Measurements from ENCODE around the gene SPTBN1.

The SPTBN1 gene

GRCh38 chr2:54638103-54638502 is 182.0 kb downstream of the SPTBN1 start:
- DNase-seq = no peak

DNA sequence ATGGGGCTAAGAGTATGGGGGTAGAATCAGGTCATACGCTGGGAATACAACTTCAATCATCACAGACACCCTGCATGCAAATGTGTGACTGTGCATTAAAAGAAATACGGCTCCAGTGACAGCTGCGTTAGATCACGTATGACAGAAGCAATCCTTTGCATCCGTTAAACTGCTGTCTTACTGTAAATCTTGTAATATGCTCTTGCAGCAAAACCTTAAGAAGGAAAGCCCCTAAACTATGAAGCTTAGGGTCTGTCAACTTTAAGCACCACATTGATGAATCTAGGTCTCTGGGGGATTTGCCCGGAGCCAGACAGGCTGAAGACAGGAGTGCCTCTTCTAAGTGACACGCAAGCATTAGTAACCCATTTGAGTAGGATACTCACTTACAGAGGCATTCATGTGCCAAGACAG is 182.7 kb downstream of the SPTBN1 start:
- no peak for DNase-seq

- DNase-seq = no peak
Measured at GRCh38 chr2:54639609-54640008, 183.5 kb downstream of the SPTBN1 start.

GRCh38 chr2:54640834-54641540 is 184.9 kb downstream of the SPTBN1 start:
- no peak for DNase-seq

DNA sequence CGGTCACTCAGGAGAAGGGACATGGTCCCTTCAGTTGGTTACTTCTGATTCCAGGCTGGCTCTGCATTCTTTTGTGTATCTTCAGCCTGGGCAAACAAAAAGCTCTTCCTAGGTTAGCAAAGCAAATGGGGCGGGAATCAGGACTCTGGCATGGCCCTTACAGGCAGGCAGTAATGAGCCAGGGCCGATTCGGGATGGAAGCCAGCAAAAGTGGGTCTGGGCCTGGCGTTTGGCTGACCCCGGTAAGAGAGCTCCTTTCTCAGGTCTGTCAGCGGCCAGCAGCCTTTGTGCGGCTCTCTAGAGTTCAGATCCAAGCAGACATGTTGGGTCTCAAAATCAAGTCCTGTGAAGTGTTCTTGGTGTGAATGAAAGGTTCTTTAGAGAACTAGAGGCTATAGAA is 185.9 kb downstream of the SPTBN1 start:
- DNase-seq = no peak

DNA sequence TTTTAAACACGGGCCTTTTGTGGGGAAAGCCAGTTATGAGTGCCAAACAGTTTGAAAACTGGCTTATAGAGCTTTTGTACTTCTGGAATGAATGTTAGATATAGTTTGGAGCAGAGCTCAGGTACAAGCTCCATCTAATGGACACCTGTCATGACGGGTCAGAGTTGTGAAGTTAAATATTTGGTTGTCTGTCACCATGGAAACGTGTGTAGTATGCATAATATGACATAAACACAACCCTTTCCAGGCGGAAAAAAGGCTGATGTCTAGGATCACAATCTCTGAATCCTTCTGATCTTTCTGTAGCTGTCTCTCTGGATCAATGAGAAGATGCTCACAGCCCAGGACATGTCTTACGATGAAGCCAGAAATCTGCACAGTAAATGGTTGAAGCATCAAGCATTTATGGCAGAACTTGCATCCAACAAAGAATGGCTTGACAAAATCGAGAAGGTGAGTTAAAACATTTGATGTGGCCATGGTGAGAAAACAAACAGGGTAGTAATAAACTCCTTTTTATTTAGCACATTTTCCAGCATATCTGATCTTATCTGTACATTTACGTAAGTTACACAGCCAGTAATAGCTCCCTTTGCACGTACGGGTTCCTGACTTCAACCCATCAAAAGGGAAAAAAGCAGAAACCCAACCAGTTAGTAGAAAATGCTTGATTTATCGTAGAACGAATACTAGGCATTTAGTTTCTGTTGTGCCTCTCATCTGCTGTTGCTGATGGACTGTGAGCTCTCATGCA is 186.7 kb downstream of the SPTBN1 start:
- no peak for DNase-seq

- DNase-seq = no peak
Measured at GRCh38 chr2:54644236-54644635, 188.1 kb downstream of the SPTBN1 start.

DNA sequence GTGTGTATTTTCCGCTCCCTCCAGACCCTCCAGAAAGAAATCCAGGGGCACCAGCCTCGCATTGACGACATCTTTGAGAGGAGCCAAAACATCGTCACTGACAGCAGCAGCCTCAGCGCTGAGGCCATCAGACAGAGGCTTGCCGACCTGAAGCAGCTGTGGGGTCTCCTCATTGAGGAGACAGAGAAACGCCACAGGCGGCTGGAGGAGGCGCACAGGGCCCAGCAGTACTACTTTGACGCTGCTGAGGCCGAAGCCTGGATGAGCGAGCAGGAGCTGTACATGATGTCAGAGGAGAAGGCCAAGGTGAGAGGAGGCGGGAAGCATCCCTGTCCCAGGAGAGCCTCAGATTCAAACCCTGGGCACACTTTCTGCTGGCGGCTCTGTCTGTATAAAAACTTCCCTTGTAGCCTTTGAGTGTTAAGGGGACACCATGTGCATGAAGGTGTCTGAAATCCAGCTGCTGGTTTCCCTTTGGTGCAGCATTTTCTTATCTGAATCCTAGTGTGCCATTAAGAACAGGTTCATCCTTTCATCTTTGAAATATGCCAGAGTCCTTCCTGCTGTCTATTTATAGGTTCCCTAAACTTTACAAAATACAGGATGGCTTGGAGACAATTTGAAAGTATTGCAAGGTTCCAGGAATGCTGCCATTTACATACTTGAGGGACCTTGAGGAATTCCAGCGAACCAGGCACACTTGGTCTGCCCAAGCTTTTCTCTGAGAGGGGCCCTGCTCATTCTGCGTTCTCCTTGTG is 190.2 kb downstream of the SPTBN1 start:
- DNase-seq = no peak

- DNase-seq = no peak
Measured at GRCh38 chr2:54648256-54648655, 192.1 kb downstream of the SPTBN1 start.

GRCh38 chr2:54649191-54649590 is 193.1 kb downstream of the SPTBN1 start:
- DNase-seq = no peak

DNA sequence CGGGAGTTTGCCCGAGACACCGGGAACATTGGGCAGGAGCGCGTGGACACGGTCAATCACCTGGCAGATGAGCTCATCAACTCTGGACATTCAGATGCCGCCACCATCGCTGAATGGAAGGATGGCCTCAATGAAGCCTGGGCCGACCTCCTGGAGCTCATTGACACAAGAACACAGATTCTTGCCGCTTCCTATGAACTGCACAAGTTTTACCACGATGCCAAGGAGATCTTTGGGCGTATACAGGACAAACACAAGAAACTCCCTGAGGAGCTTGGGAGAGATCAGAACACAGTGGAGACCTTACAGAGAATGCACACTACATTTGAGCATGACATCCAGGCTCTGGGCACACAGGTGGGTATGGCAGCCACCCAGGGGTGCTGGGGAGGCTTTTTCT is 193.5 kb downstream of the SPTBN1 start:
- DNase-seq = no peak

- DNase-seq = no peak
Measured at GRCh38 chr2:54650612-54651011, 194.5 kb downstream of the SPTBN1 start.

- DNase-seq = no peak
Measured at GRCh38 chr2:54651291-54651690, 195.2 kb downstream of the SPTBN1 start.

- DNase-seq = no peak
Measured at GRCh38 chr2:54652540-54652939, 196.4 kb downstream of the SPTBN1 start.

- no peak for DNase-seq
Measured at GRCh38 chr2:54653572-54654204, 197.6 kb downstream of the SPTBN1 start.

DNA sequence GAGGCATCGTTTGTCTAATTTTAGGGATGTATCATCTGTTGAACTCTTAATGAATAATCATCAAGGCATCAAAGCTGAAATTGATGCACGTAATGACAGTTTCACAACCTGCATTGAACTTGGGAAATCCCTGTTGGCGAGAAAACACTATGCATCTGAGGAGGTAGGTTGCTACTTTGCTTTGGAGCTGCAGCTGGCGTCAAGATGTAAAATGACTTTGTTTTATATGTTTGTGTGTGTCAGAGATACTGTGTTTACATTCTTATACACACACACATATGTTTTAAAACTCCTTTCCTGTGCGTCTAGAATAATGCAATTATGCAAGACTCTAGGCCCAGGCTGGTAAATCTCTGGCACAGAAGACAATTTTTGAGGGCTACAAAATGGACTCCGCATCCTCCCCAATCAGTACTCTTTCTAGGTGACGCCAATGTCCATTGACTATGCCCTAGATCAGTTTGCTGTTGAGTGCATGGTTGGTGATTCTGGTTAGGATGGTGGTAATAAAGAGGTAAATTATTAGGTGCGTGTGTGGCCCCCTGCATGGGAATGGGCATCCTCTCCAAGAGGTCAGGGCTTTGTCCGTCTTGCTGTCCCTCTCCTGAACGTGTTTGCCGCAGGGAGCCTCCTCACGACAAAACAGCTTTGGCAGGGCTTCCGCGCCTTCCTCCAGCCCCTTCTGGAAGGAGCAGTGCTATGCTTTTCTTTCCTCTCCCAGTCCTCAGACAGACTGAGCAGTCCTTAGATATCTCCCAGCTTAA is 199.1 kb downstream of the SPTBN1 start:
- DNase-seq = no peak

GRCh38 chr2:54656863-54657262 is 200.7 kb downstream of the SPTBN1 start:
- DNase-seq = no peak

GRCh38 chr2:54657664-54658083 is 201.5 kb downstream of the SPTBN1 start:
- peak; percentile 5 for DNase-seq

DNA sequence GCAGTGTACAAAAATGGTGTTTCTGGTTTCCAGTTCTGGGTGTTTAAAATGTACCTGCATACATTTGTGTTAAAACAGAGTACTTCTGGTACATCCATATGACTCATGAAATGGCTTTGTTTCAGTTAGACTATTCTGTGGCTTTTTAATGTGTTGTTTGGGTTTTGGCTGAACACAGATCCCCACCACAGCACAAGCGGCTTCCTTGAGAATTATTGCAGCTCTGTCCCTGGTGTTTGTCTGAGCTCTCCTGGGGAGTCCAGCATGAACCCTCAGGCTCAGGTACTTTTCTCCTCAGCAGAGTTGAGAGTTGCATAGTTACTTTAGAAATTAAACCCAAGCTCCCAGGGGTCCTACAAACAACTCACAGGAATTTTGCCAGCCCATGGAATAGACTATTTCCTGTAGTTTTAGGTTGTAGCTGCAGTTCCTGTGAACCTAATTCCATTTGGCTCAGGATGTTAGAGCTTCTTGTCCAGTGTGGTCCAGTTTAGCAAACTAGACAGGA is 202.5 kb downstream of the SPTBN1 start:
- DNase-seq = no peak

DNA sequence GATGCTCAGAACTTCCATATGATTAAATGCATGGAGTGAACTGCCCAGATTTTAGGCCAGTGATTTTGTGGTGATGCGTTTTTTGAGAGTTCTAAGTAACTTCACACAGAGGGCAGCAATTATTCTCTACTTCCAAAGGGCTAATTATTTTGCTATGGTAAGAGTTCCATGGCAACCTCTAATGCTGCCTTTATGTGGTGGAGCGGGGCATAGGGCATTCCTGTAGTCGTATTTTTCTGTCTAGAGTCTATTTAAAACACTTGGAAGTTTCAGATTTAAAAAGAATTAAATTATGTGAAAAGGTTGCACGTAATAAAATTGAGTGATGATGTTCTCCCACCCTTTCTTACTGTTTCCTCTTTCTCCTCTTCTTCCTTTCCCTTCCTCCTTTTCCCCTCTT is 203.4 kb downstream of the SPTBN1 start:
- DNase-seq = no peak

DNA sequence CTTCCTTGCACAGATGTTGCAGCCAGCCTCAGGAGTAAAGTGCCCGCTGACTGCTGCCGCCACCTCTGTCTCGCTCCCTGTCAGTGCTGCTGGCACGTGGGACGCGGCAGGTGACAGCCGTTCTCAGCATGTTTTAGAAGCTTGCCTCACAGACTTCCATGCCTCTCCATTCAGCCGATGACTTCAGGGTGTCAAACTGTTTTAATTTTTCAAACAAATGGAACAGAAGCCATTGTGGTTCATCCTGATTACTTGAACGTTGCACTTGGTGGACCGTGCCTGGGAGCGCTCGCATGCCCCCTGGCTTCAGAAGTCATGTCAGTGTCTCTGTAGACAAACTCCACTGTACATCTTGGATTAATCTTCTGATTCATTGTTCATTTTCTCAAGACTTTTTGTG is 204.6 kb downstream of the SPTBN1 start:
- DNase-seq = no peak

DNA sequence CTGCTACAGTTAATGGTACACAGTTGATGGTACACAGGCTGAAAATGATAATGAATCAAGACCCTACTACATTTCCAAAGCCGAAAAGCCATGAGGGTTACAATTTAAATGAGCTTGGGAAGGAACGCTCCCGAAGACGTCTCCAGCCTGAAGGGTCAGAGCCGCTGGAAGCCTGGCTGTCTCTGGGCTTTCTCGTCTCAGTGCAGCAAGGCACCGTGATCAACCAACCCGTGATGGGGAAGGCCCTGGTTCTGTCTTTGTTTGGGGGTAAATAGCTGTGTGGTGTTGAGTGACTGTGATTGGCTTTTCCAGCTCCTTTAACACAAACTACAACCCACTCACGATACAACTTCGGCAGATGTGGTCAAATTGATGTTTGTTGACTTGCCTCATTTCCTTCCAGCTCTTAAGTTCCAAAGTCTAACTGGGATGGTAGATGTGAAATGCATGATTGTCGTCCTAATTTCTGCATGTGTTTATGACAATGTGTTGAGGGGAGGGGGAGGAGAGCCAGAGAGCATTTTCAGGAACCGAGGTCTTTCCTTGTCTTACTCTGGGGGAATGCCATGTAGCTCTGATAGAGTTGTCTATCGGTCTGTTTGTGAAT is 207.4 kb downstream of the SPTBN1 start:
- no peak for DNase-seq

Measured in NCI-H345 (cell line).